H1 (cell line): Measurements from ENCODE around the gene MAGI2. TPM values are rescaled to one million over a fixed set of nuclear protein-coding genes. Genes with fewer than 3 reads are reported as not detected.

ENCODE experiments used
- CTCF ChIA-PET: fragments of 300-600 bp; sonication (Branson Sonifier 250); formaldehyde crosslinking; loops from one replicate; lab custom pipeline; 2021; ENCODE audit not compliant: partially characterized antibody; lab: Charles Lee
- POLR2A ChIA-PET: fragments of 300-600 bp; sonication (Branson Sonifier 250); formaldehyde crosslinking; loops from one replicate; lab custom pipeline; 2021; ENCODE audit warnings: inconsistent platforms; ENCODE audit not compliant: partially characterized antibody; lab: Charles Lee
- DNase-seq, 2 experiments: peaks; one replicate each; pipeline versions ENCODE4 v3.0.0 to v3.0.0-alpha.2; 2010 to 2022; ENCODE audit warnings: low spot score in 2 of 2, low read depth in 1 of 2, mixed read lengths in 1 of 2
- FAIRE-seq: peaks from 2 replicates; lab custom pipeline; 2011; peaks lifted over from hg19 to GRCh38; lab: Jason Lieb, UNC
- H2AFZ ChIP-seq: 2 replicates; pipeline ENCODE4 v1.8.1; 2012; ENCODE audit warnings: low read length, inconsistent platforms
- H2AK5ac ChIP-seq: 2 replicates; pipeline ENCODE4 v1.6.1; 2013; ENCODE audit warnings: low read depth, low read length
- H2BK120ac ChIP-seq: replicated peaks from 2 replicates; pipeline ENCODE3; 2013; ENCODE audit warnings: low read depth, low read length, inconsistent platforms
- H2BK12ac ChIP-seq: 2 replicates; pipeline ENCODE4 v1.6.1; 2013; ENCODE audit warnings: low read depth, low read length
- H2BK15ac ChIP-seq: 2 replicates; pipeline ENCODE4 v1.6.1; 2013; ENCODE audit warnings: low read length
- H2BK20ac ChIP-seq: 2 replicates; pipeline ENCODE4 v1.6.1; 2013; ENCODE audit warnings: low read length
- H2BK5ac ChIP-seq: 2 replicates; pipeline ENCODE4 v1.6.1; 2013; ENCODE audit warnings: low read depth, low read length
- H3K14ac ChIP-seq: 2 replicates; pipeline ENCODE4 v1.6.1; 2013; ENCODE audit warnings: inconsistent platforms; ENCODE audit not compliant: insufficient read length
- H3K18ac ChIP-seq: 2 replicates; pipeline ENCODE4 v1.6.1; 2013; ENCODE audit warnings: low read length; ENCODE audit errors: extremely low read depth
- H3K23ac ChIP-seq: 2 replicates; pipeline ENCODE4 v1.6.1; 2013; ENCODE audit warnings: inconsistent platforms; ENCODE audit not compliant: insufficient read length
- H3K23me2 ChIP-seq: 2 replicates; pipeline ENCODE4 v1.6.1; 2013; ENCODE audit warnings: low read depth, low read length
- H3K27ac ChIP-seq: 2 replicates; pipeline ENCODE4 v1.6.1; 2011; ENCODE audit warnings: low read depth, low read length, inconsistent platforms
- H3K27me3 ChIP-seq, 4 experiments: replicated peaks in 1 of 4; 1 replicate in 1 of 4; 2 replicates in 3 of 4; pipeline versions ENCODE4 v1.6.1 to v1.8.1; 2011 to 2013; ENCODE audit warnings: low read length in 3 of 4, mild to moderate bottlenecking in 3 of 4, inconsistent platforms in 2 of 4, mixed read lengths in 2 of 4, moderate library complexity in 1 of 4; ENCODE audit not compliant: control insufficient read depth in 3 of 4, insufficient read depth in 3 of 4; ENCODE audit errors: extremely low read depth in 1 of 4
- H3K36me3 ChIP-seq, 4 experiments: 2 replicates each; pipeline versions ENCODE4 v1.6.1 to v1.8.1; 2011 to 2013; ENCODE audit warnings: mild to moderate bottlenecking in 4 of 4, low read length in 3 of 4, moderate library complexity in 2 of 4, control low read depth in 1 of 4, inconsistent platforms in 1 of 4; ENCODE audit not compliant: insufficient read depth in 4 of 4, control insufficient read depth in 2 of 4
- H3K4ac ChIP-seq: replicated peaks from 2 replicates; pipeline ENCODE3; 2013; ENCODE audit warnings: low read length, low read depth, mixed read lengths, inconsistent platforms; ENCODE audit not compliant: insufficient read length
- H3K4me1 ChIP-seq, 4 experiments: replicated peaks in 1 of 4; 1 replicate in 1 of 4; 2 replicates in 3 of 4; pipeline versions ENCODE4 v1.6.1 to v1.8.1; 2011 to 2013; ENCODE audit warnings: low read length in 3 of 4, inconsistent platforms in 2 of 4, mixed read lengths in 1 of 4; ENCODE audit not compliant: insufficient read depth in 4 of 4, control insufficient read depth in 3 of 4
- H3K4me2 ChIP-seq, 2 experiments: 2 replicates each; pipeline versions ENCODE4 v1.6.1 to v1.8.1; 2011 to 2013; ENCODE audit warnings: low read depth in 2 of 2, low read length in 2 of 2, control low read depth in 1 of 2, inconsistent platforms in 1 of 2, mild to moderate bottlenecking in 1 of 2; ENCODE audit not compliant: insufficient read depth in 1 of 2
- H3K4me3 ChIP-seq, 4 experiments: fragments of 200-600, 300-600 bp in 1 of 4; sonication (generic), shearing (Covaris generic), sonication (Bioruptor Twin) in 1 of 4; 2 replicates each; pipeline versions ENCODE4 v1.5.1 to v1.8.1; 2011 to 2016; ENCODE audit warnings: low read length in 4 of 4, low read depth in 3 of 4, control low read depth in 2 of 4, inconsistent platforms in 2 of 4, mild to moderate bottlenecking in 2 of 4, mixed read lengths in 1 of 4, moderate library complexity in 1 of 4; ENCODE audit not compliant: insufficient read depth in 2 of 4; ENCODE audit errors: extremely low read depth in 1 of 4
- H3K56ac ChIP-seq: replicated peaks from 2 replicates; pipeline ENCODE3; 2013; ENCODE audit warnings: low read depth, mild to moderate bottlenecking, mixed read lengths, low read length, inconsistent platforms; ENCODE audit not compliant: insufficient read length
- H3K79me1 ChIP-seq: 2 replicates; pipeline ENCODE4 v1.6.1; 2013; ENCODE audit warnings: low read depth, low read length, control low read depth
- H3K79me2 ChIP-seq, 2 experiments: 2 replicates each; pipeline versions ENCODE4 v1.6.1 to v1.8.1; 2012 to 2013; ENCODE audit warnings: low read length in 2 of 2, mild to moderate bottlenecking in 2 of 2, inconsistent platforms in 1 of 2; ENCODE audit not compliant: insufficient read depth in 2 of 2, control insufficient read depth in 1 of 2
- H3K9ac ChIP-seq, 4 experiments: replicated peaks in 1 of 4; 1 replicate in 1 of 4; 2 replicates in 3 of 4; pipeline versions ENCODE4 v1.6.1 to v1.8.1; 2011 to 2013; ENCODE audit warnings: low read depth in 3 of 4, low read length in 3 of 4, control low read depth in 2 of 4, mild to moderate bottlenecking in 2 of 4, moderate library complexity in 2 of 4, inconsistent platforms in 1 of 4; ENCODE audit errors: extremely low read depth in 1 of 4
- H3K9me3 ChIP-seq, 2 experiments: 2 replicates each; pipeline versions ENCODE4 v1.6.1 to v1.8.1; 2012 to 2013; ENCODE audit warnings: mild to moderate bottlenecking in 2 of 2, moderate library complexity in 2 of 2, control low read depth in 1 of 2, inconsistent platforms in 1 of 2, low read depth in 1 of 2, low read length in 1 of 2, mixed read lengths in 1 of 2; ENCODE audit not compliant: insufficient read depth in 2 of 2
- H4K20me1 ChIP-seq, 2 experiments: replicated peaks in 1 of 2; 2 replicates each; pipeline versions ENCODE3 to v1.8.1; 2011 to 2013; ENCODE audit warnings: inconsistent platforms in 2 of 2, low read length in 2 of 2, mild to moderate bottlenecking in 1 of 2; ENCODE audit not compliant: insufficient read depth in 2 of 2, control insufficient read depth in 1 of 2
- H4K5ac ChIP-seq: 2 replicates; pipeline ENCODE4 v1.6.1; 2013; ENCODE audit warnings: low read length, low read depth, mixed read lengths, inconsistent platforms; ENCODE audit not compliant: insufficient read length
- H4K8ac ChIP-seq: 2 replicates; pipeline ENCODE4 v1.8.0; 2013; ENCODE audit warnings: mild to moderate bottlenecking, moderate library complexity, low read length, inconsistent platforms; ENCODE audit not compliant: insufficient read depth; ENCODE audit errors: extremely low read depth
- H4K91ac ChIP-seq: replicated peaks from 2 replicates; pipeline ENCODE3; 2013; ENCODE audit warnings: low read length, mixed read lengths, inconsistent platforms; ENCODE audit not compliant: insufficient read length
- CEBPB ChIP-seq: IDR thresholded peaks from 2 replicates; pipeline ENCODE4 v1.6.1; 2012; ENCODE audit warnings: low read depth, low read length
- CREB1 ChIP-seq: IDR thresholded peaks from 2 replicates; pipeline ENCODE4 v1.6.1; 2012; ENCODE audit warnings: inconsistent platforms
- EZH2 ChIP-seq: fragments of 200-600 bp; sonication (generic); IDR thresholded peaks from 2 replicates; pipeline ENCODE4 v1.7.1; 2012; ENCODE audit warnings: low read depth, mild to moderate bottlenecking, moderate library complexity, low read length, inconsistent platforms; ENCODE audit not compliant: severe bottlenecking
- KDM4A ChIP-seq: IDR thresholded peaks from one replicate; pipeline ENCODE4 v1.7.1; 2012; ENCODE audit warnings: low read depth, mild to moderate bottlenecking, moderate library complexity, low read length, inconsistent platforms; ENCODE audit not compliant: severe bottlenecking
- POLR2AphosphoS5 ChIP-seq: IDR thresholded peaks from 2 replicates; pipeline ENCODE4 v1.6.1; 2011; ENCODE audit warnings: low read depth, low read length
- RFX5 ChIP-seq: IDR thresholded peaks from 2 replicates; pipeline ENCODE4 v1.6.1; 2011; ENCODE audit warnings: low read depth, low read length, improper control_type of control experiment, borderline replicate concordance
- RNF2 ChIP-seq: fragments of 200-900, 300-1000 bp; sonication (generic); IDR thresholded peaks from 2 replicates; pipeline ENCODE4 v1.7.1; 2016; ENCODE audit warnings: borderline replicate concordance, low read depth, mild to moderate bottlenecking, antibody characterized with exemption, low read length; ENCODE audit not compliant: poor library complexity, severe bottlenecking; ENCODE audit errors: missing control alignments
- SUZ12 ChIP-seq: fragments of 200-600 bp; sonication (generic); IDR thresholded peaks from 2 replicates; pipeline ENCODE4 v1.6.1; 2012; ENCODE audit warnings: mild to moderate bottlenecking, inconsistent platforms, low read length, moderate library complexity, mixed read lengths
- WGBS, 2 experiments: shearing (Covaris generic) in 1 of 2; methylation state at CpG; one replicate each; pipeline versions ENCODE4 v1.1.6 to v1.1.7; 2013 to 2015; ENCODE audit warnings: low lambda C conversion rate in 2 of 2, mixed read lengths in 2 of 2, inconsistent platforms in 1 of 2, low coverage in 1 of 2, missing lambda C conversion rate in 1 of 2; ENCODE audit not compliant: insufficient replicate concordance in 2 of 2, insufficient coverage in 1 of 2, insufficient read length in 1 of 2; ENCODE audit errors: extremely low coverage in 1 of 2, missing lambda C conversion rate in 1 of 2; 5-methylcytosine and 5-hydroxymethylcytosine counted together
- polyA plus RNA-seq, 7 experiments: library from polyadenylated mRNA; depleted of rRNA in 3 of 7; stranded (reverse) in 5 of 7; unstranded in 2 of 7; fragments of >200 nt in 5 of 7; fragments of 200-250 nt in 2 of 7; gene quantifications; 1 replicate in 5 of 7; 2 replicates in 1 of 7; 4 replicates in 1 of 7; pipeline versions ENCODE4 v1.2.1 to v1.2.3, GENCODE V29; 2011 to 2013; ENCODE audit warnings: missing spikeins in 2 of 7, mixed read lengths in 2 of 7
- total RNA-seq: library from RNA; stranded (reverse); fragmentation: NEBNext Ultra II Directional; extraction: Animal tissue kit (Norgen Biotek cat#: 25700); gene quantifications from 2 replicates; pipeline ENCODE4 v1.2.1, GENCODE V29; 2021

Gene MAGI2
- total and polyA plus RNA-seq, 2 of the 8 experiments (the other 6 are each of a cell fraction or from before 2014, with no cell fraction given) = 6.0 to 27.3 TPM

- Histone ChIP-seq H3K27ac (no peak overlapping the region), H2BK12ac (no peak overlapping the region), H3K79me1 (no peaks in the 10 kb centered on the region), H3K9me3 (no peaks in the 10 kb centered on the region), H3K4ac (no peak overlapping the region), H3K36me3 (no peaks in the 10 kb centered on the region), H2AFZ (peak overlapping the region; percentile 31; the same call in 1 of the 2 replicates), H2BK5ac (no peak overlapping the region), H3K9ac (0 out of 7 replicates have a peak overlapping the region, but pooled peaks of 1 of the 4 experiments have one; percentile 7), H4K20me1 (peaks cover 0 to 3% of the 10 kb centered on the region in 2 experiments), H3K79me2 (no peaks in the 10 kb centered on the region), H3K18ac (no peak overlapping the region), H3K23ac (no peak overlapping the region), H4K91ac (no peak overlapping the region), H2BK20ac (no peak overlapping the region), H4K5ac (no peak overlapping the region), H3K14ac (no peak overlapping the region), H3K56ac (no peak overlapping the region), H3K27me3 (peaks cover 19 to 61% (median 47%) of the 10 kb centered on the region in 4 experiments), H3K4me1 (peaks cover 0 to 6% (median under 1%) of the 10 kb centered on the region in 4 experiments; a peak in 4 of 7 replicates), H2BK120ac (no peak overlapping the region), H4K8ac (no peak overlapping the region), H3K4me3 (peak overlapping the region; percentile 63 to 68 (median 64)), H3K4me2 (peak overlapping the region; percentile 96 to 99), H2BK15ac (no peak overlapping the region), H2AK5ac (no peak overlapping the region), H3K23me2 (peaks cover 23% of the 10 kb centered on the region; the same call in 1 of the 2 replicates)
- DNase-seq (peak in 1 of 2 experiments; percentile 71), FAIRE-seq (no peak)
- ChIA-PET POLR2A (no interaction called here), CTCF (interaction anchor here (0.7 kb wide), 1 partner anchor 152 kb away, joined by 3 read pairs; no protein-coding TSS in a partner anchor)
- WGBS, 2 experiments = 3% methylated on average over 20 of the region's 24 CpGs; no CpG with 5 or more reads in 1 of the 2 experiments
- TF ChIP-seq RFX5 (no peak), CREB1 (no peak), POLR2AphosphoS5 (no peak), RNF2 (peak; percentile 20), KDM4A (peak; percentile 90), CEBPB (no peak), SUZ12 (peak; percentile 74), EZH2 (peak; percentile 62)
Observed at GRCh38 chr7:79454361-79454960, 994 bp upstream of the MAGI2 start.
